Neural crest cell (in vitro differentiated cells): ENCODE results near the gene TBC1D17. TPM values are rescaled to one million over a fixed set of nuclear protein-coding genes. Genes with fewer than 3 reads are reported as not detected.
"Not testable (repeated sequence)": the region's sequence is repeated elsewhere in the genome, so short reads cannot be mapped to it uniquely, and the experiment has no call there.

Source experiments
- DNase-seq: peaks from one replicate; pipeline ENCODE4 v3.0.0; 2021; ENCODE audit warnings: low read depth, mixed read lengths, low spot score
- H3K27ac Mint-ChIP-seq: one replicate; pipeline ENCODE4 v1.8.0; 2021; ENCODE audit warnings: mild to moderate bottlenecking, mixed read lengths; ENCODE audit not compliant: unreplicated experiment
- H3K27me3 Mint-ChIP-seq: 2 replicates; pipeline ENCODE4 v1.8.0; 2021; ENCODE audit warnings: low read depth, mild to moderate bottlenecking, mixed read lengths
- H3K36me3 Mint-ChIP-seq: 2 replicates; pipeline ENCODE4 v1.8.0; 2021; ENCODE audit warnings: low read depth, mild to moderate bottlenecking, mixed read lengths
- H3K4me1 Mint-ChIP-seq: 2 replicates; pipeline ENCODE4 v1.8.0; 2021; ENCODE audit warnings: mixed read lengths
- H3K4me3 Mint-ChIP-seq: one replicate; pipeline ENCODE4 v1.8.0; 2021; ENCODE audit warnings: mild to moderate bottlenecking, mixed read lengths
- H3K9me3 Mint-ChIP-seq: 2 replicates; pipeline ENCODE4 v1.8.0; 2021; ENCODE audit warnings: mixed read lengths
- CTCF ChIP-seq: fragments of 200-600 bp; sonication (generic); conservative IDR thresholded peaks from 2 replicates; pipeline ENCODE4 v1.5.0; 2021; ENCODE audit warnings: antibody characterized with exemption, mild to moderate bottlenecking
- total RNA-seq: library from RNA; stranded (reverse); gene quantifications from 2 replicates; pipeline ENCODE4 v1.2.1, GENCODE V29; 2021

TBC1D17 gene
- total RNA-seq, 1 donor from 2014 or later, result 30.5 TPM

- peaks cover 21% of the 10 kb centered on the region for H3K36me3 Mint-ChIP-seq
- DNase-seq, result no peak
- TF ChIP-seq CTCF, result no peak
- no peaks in the 10 kb centered on the region for H3K9me3 Mint-ChIP-seq
- peak overlapping the region; percentile 47 for H3K4me3 Mint-ChIP-seq
- peak overlapping the region; percentile 19 for H3K27ac Mint-ChIP-seq
- peaks cover 3% of the 10 kb centered on the region for H3K27me3 Mint-ChIP-seq
- peaks cover 32% of the 10 kb centered on the region for H3K4me1 Mint-ChIP-seq
Observed at GRCh38 chr19:49923055-49924003, 45.8 kb downstream of the TBC1D17 start.

GRCh38 chr19:49924004-49924880, 46.7 kb downstream of the TBC1D17 start:
- TF ChIP-seq CTCF, result no peak
- Mint-ChIP-seq H3K27me3 (peaks cover 7% of the 10 kb centered on the region), H3K4me1 (peaks cover 39% of the 10 kb centered on the region), H3K9me3 (no peaks in the 10 kb centered on the region), H3K36me3 (peaks cover 24% of the 10 kb centered on the region), H3K4me3 (peak overlapping the region; percentile 72), H3K27ac (peak overlapping the region; percentile 19)
- no peak for DNase-seq

- not testable (repeated sequence) for H3K9me3 Mint-ChIP-seq, DNase-seq, H3K27ac Mint-ChIP-seq
- peaks cover 23% of the 10 kb centered on the region for H3K36me3 Mint-ChIP-seq
- peaks cover 45% of the 10 kb centered on the region for H3K4me1 Mint-ChIP-seq
- peak overlapping the region; percentile 72 for H3K4me3 Mint-ChIP-seq
- peaks cover 13% of the 10 kb centered on the region for H3K27me3 Mint-ChIP-seq
Observed at GRCh38 chr19:49924881-49925210, 47.3 kb downstream of the TBC1D17 start.

- no peak overlapping the region for H3K27ac Mint-ChIP-seq
- no peak for DNase-seq
- peaks cover 47% of the 10 kb centered on the region for H3K4me1 Mint-ChIP-seq
- H3K4me3 Mint-ChIP-seq, result peak overlapping the region; percentile 74
- H3K9me3 Mint-ChIP-seq, result peaks cover 5% of the 10 kb centered on the region
- H3K27me3 Mint-ChIP-seq, result peaks cover 16% of the 10 kb centered on the region
- H3K36me3 Mint-ChIP-seq, result peaks cover 27% of the 10 kb centered on the region
- TF ChIP-seq CTCF, result no peak
Observed at GRCh38 chr19:49925486-49925885, 48.0 kb downstream of the TBC1D17 start.

GRCh38 chr19:49926515-49926914, 49.0 kb downstream of the TBC1D17 start:
- Mint-ChIP-seq H3K4me1 (peaks cover 46% of the 10 kb centered on the region), H3K27ac (no peak overlapping the region), H3K36me3 (peaks cover 27% of the 10 kb centered on the region), H3K9me3 (peaks cover 5% of the 10 kb centered on the region), H3K4me3 (peak overlapping the region; percentile 81), H3K27me3 (peaks cover 16% of the 10 kb centered on the region)
- no peak for DNase-seq
- no peak for TF ChIP-seq CTCF
